ENCODE data around the gene ZNF77.
A peak's percentile ranks its signal among the peaks of the same experiment; 100 is the strongest.
"Not testable (repeated sequence)": the region's sequence is repeated elsewhere in the genome, so short reads cannot be mapped to it uniquely, and the experiment has no call there.

Gene ZNF77
- long read RNA-seq, donor 1, partial matches to known transcripts, result 0 of 3 reads
- long read RNA-seq, donor 1, other reads (novel, unspliced or antisense), result 0 of 3 reads
- long read RNA-seq, donor 2, partial matches to known transcripts, result 0 of 1 reads
- long read RNA-seq, donor 2, other reads (novel, unspliced or antisense), result 0 of 1 reads
- long read RNA-seq, donor 3, result 0 reads
- long read RNA-seq, donor 4, partial matches to known transcripts, result 0 of 3 reads
- long read RNA-seq, donor 4, other reads (novel, unspliced or antisense), result 0 of 3 reads
- long read RNA-seq, donor 5, partial matches to known transcripts, result 0 of 1 reads
- long read RNA-seq, donor 5, other reads (novel, unspliced or antisense), result 0 of 1 reads
- long read RNA-seq, donor 6, partial matches to known transcripts, result 5 of 5 reads
- long read RNA-seq, donor 6, other reads (novel, unspliced or antisense), result 0 of 5 reads
- long read RNA-seq, donor 7, result 0 reads
- long read RNA-seq, donor 8, partial matches to known transcripts, result 0 of 2 reads
- long read RNA-seq, donor 8, other reads (novel, unspliced or antisense), result 0 of 2 reads

- peak; percentile 96 for DNase-seq
Observed at GRCh38 chr19:2944775-2945574, at the start of gene ZNF77. Gene ZNF77, minus strand, starts transcription at chr19:2944971. Its CDS starts 131 bp downstream, at chr19:2944840.

GRCh38 chr19:2993579-2993978, 48.8 kb upstream of the ZNF77 start:
- no peak for DNase-seq

- DNase-seq, result no peak
Observed at GRCh38 chr19:2992958-2993357, 48.2 kb upstream of the ZNF77 start.

GRCh38 chr19:2992333-2992732, 47.6 kb upstream of the ZNF77 start:
- DNase-seq, result not testable (repeated sequence)

GRCh38 chr19:2989236-2989946, 44.6 kb upstream of the ZNF77 start:
- no peak for DNase-seq

- no peak for DNase-seq
Observed at GRCh38 chr19:2988568-2988967, 43.8 kb upstream of the ZNF77 start.

- no peak for DNase-seq
Observed at GRCh38 chr19:2987797-2988196, 43.0 kb upstream of the ZNF77 start.

GRCh38 chr19:2986951-2987524, 42.3 kb upstream of the ZNF77 start:
- DNase-seq, result peak; percentile 83

GRCh38 chr19:2984215-2984528, 39.4 kb upstream of the ZNF77 start:
- no peak for DNase-seq

- peak; percentile 81 for DNase-seq
Observed at GRCh38 chr19:2983351-2984214, 38.8 kb upstream of the ZNF77 start.

- DNase-seq, result no peak
Observed at GRCh38 chr19:2982983-2983350, 38.2 kb upstream of the ZNF77 start.

GRCh38 chr19:2982561-2982960, 37.8 kb upstream of the ZNF77 start:
- DNase-seq, result no peak

- DNase-seq, result no peak
Observed at GRCh38 chr19:2981898-2982297, 37.1 kb upstream of the ZNF77 start.

- no peak for DNase-seq
Observed at GRCh38 chr19:2978772-2979171, 34.0 kb upstream of the ZNF77 start.

GRCh38 chr19:2978166-2978767, 33.5 kb upstream of the ZNF77 start:
- no peak for DNase-seq

- no peak for DNase-seq
Observed at GRCh38 chr19:2977746-2978138, 33.0 kb upstream of the ZNF77 start.

GRCh38 chr19:2977001-2977745, 32.4 kb upstream of the ZNF77 start, which contains the start of gene TLE6:
Gene TLE6, plus strand, starts transcription at chr19:2977564. Its CDS starts 670 bp downstream, at chr19:2978234.
- peak; percentile 88 for DNase-seq

- DNase-seq, result no peak
Observed at GRCh38 chr19:2976609-2977000, 31.8 kb upstream of the ZNF77 start.

- DNase-seq, result no peak
Observed at GRCh38 chr19:2974342-2975041, 29.7 kb upstream of the ZNF77 start.
